ENCODE data around the gene EBF4.
A peak's percentile ranks its signal among the peaks of the same experiment; 100 is the strongest.
"Not testable (repeated sequence)": the region's sequence is repeated elsewhere in the genome, so short reads cannot be mapped to it uniquely, and the experiment has no call there.

Gene EBF4

DNA sequence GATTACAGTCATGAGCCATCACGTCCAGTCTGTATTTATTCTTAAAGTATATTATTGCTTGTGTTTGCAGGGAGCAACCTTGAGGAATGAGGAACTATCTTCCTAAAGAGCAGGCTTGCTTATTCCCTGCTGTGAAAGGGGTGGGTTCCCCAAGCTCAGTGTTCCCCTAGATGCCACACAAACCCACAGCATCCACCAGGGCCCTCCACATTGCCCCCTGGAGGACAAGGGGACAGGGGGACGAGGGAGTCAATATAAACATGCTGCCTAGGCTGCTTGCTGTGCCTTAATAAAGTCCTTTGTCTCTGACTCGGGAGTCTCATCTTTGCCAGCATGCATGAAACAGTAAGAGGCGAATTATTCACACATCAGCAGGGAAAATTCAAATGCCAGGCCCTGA, 20.6 kb upstream of the EBF4 start:
- no peak overlapping the region for H3K4me3 ChIP-seq (ENCODE audit: low read length)
- DNase-seq (ENCODE audit: low read depth, low spot score), result no peak

DNA sequence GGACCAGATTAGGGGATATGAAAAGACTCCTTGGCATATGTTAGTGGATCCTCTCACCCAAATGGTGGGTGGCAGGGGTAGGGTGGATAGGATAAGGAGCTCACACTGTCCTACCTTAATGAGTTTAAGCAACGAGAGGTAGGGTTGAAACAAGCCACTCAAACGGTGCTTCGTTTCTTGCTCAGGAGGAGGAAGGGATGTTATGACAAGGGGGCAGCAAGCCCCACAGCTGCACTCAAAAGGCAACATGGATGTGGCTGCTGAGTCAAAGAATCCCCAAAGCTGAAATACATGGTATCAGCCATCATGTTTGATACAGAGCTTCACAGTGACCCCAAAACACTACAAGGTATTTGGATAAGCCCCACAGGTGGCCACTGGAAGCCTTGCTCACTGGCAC, 20.1 kb upstream of the EBF4 start:
- DNase-seq (ENCODE audit: low read depth, low spot score), result no peak
- H3K4me3 ChIP-seq (ENCODE audit: low read length), result no peak overlapping the region

DNA sequence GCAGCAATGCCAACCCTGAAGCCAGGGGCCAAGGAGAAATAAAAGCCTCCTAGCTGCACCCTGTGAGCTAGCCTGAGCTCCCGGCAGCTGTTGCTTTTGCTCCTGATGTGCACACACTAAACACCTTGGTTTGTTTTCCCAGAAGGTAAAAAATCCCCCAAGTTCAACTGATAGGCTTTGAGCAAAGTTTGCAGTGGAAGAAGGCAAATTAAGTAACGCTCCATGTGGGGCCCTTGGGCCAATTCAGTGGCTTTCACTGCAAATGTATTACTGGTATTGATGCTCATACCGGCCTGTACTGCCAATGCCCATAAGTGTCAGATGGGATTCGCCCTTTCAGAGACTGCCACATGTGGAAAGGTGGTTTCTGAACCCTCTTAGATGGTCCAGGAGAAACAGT, 19.1 kb upstream of the EBF4 start:
- DNase-seq (ENCODE audit: low read depth, low spot score), result no peak
- no peak overlapping the region for H3K4me3 ChIP-seq (ENCODE audit: low read length)

DNA sequence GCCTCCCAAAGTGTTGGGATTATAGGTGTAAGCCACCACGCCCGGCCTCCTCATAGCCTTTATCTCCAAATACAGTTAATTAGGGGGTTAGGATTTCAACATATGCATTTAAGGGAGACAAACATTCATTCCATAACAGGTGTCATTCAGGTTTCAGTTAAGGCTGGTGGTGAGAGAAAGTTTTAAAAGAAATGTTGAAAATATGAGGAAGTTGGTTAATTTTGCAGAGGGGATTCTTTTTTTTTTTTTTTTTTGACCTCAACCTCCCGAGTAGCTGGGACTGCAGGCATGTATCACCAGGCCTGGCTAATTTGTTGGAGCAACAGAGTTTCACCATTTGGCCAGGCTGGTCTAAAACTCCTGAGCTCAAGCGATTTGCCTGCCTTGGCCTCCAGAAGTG, 12.5 kb upstream of the EBF4 start:
- H3K4me3 ChIP-seq (ENCODE audit: low read length), result no peak overlapping the region
- no peak for DNase-seq (ENCODE audit: low read depth, low spot score)

DNA sequence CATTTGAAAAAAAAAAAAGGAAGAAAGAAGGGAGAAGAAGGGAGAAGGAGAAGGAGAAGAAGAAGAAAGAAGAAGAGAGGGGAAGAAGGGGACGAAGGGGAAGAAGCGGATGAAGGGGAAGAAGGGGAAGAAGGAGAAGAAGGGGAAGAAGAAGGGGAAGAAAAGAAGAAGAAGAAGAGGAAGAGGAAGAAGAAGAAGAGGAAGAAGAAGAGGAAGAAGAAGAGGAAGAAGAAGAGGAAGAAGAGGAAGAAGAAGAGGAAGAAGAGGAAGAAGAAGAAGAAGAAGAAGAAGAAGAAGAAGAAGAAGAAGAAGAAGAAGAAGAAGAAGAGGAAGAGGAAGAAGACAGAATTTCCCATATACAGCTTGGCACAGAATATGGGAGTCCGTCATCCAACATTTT, 10.5 kb upstream of the EBF4 start:
- DNase-seq (ENCODE audit: low read depth, low spot score); H3K4me3 ChIP-seq (ENCODE audit: low read length): not testable (repeated sequence)

DNA sequence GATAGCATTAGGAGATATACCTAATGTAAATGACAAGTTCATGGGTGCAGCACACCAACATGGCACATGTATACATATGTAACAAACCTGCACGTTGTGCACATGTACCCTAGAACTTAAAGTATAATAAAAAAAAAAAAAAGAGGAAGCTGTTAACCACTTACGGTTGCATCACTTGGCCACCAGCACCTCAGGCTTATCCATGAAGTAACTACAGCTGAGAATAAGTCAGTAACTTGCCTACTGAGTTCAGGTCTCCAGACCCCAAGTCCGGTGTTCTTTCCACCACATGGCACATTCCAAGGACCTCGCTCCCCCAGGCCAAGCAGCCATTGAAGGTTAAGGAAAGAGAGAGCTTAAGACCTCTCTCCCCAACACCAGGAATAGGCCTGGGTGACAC, 7.8 kb upstream of the EBF4 start:
- H3K4me3 ChIP-seq (ENCODE audit: low read length), result not testable (repeated sequence)
- DNase-seq (ENCODE audit: low read depth, low spot score), result peak; percentile 49

DNA sequence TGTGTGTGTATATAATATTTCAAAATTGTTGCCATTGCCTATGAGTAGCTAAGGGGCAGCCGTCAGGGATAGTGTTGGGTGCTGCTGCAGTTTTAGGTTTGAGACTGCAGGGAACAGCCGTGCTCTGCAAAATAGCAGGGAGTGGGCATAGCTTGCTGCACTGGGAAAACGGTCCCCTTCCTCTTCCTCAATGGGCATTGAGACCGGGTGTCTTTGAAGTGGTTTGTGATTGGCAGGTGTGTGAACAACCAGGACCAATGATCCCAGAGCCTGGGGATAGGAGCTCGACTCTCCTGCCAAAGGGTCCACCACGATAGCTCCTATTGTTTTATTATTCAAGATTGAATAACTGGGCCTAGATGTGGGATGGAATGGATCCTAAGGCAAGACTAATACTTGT, 5.1 kb upstream of the EBF4 start:
- no peak for DNase-seq (ENCODE audit: low read depth, low spot score)
- peak overlapping the region; percentile 11; the same call in 1 of the 2 replicates for H3K4me3 ChIP-seq (ENCODE audit: low read length)

DNA sequence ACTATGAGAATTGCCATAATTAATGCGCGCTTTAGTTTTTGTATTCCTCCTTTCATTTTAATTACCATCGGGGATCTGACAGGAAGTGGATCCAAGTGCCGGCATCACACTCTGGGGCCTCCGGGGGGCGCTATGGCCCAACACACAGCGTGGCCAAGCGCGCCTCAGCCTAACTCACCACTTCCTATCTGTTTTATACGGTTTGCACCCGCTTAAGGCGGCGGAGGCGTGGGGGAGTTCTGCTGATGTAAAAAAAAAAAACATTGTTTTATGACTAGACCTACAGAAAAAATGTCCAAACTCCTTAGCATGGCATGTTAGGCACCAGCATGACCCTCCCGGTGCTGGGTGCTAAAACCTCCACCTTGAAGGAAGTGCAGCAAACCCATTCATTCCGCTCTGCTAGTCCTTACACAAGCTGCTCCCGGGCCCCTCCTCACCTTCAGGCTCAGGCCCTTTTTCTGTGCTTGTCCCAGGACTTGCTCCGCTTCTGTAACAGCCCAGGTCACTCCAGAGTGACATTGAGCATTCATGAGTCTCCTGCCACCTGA, 4.5 kb upstream of the EBF4 start:
- DNase-seq (ENCODE audit: low read depth, low spot score), result peak; percentile 83
- peak overlapping the region; percentile 23 for H3K4me3 ChIP-seq (ENCODE audit: low read length)

DNA sequence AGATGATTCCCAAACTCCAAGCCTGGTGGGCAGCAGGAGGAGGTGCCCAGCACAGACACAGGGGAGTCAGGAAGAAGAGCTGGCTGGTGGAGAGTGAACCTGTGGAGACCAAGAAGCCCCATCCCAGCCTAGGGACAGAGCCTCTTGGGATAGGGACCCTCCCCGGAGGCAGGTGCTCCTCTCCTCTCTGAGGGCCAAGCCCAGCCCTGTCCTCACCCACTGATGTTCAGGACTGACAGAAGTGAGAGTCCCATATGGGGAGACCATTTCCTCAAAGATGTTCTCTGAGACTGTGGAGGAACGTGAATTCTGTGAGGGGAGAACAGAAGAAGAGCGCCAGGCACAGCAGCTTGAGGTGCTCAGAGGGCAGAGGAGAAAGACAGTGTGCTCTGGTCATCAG, 2.4 kb upstream of the EBF4 start:
- no peak overlapping the region for H3K4me3 ChIP-seq (ENCODE audit: low read length)
- DNase-seq (ENCODE audit: low read depth, low spot score), result no peak

DNA sequence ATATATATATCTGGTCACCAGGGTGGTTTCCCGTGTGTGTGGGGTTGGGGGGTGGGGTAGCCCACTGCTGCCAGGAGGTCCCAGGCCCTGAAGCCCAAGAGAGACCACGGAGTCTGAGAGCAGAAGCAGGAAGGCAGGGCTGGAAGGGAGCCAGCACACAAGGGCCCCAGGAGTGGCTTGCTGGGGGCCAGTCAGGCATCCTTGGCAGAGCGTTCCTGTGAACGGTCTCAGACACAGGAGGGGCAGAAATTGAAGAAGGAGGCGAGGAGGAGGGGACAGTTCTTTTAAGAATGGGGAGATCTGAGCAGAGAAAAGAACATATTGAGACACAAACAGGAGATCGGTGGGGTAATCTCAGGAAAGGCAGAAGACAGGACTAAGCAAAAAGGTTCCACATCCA, 1.9 kb upstream of the EBF4 start:
- no peak for DNase-seq (ENCODE audit: low read depth, low spot score)
- H3K4me3 ChIP-seq (ENCODE audit: low read length), result no peak overlapping the region

DNA sequence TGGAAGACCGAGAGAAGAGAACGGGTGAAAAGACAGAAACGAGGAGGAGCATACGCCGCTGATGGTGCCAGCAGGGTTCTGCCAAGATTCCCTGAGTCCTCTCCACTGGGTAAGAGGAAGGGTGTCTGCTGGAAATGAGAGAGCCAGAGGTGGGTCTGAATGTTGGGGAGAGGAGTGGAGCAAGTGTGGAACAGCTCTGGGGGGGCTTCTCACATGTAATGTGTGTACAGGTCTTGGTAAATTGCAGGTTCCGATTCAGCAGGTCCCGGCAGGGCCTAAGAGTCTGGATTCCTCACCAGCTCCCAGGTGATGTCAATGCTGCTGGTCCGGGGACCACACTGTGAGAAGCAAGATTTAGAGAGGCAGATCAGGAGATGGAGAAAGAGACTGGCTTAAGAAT, 1.5 kb upstream of the EBF4 start:
- DNase-seq (ENCODE audit: low read depth, low spot score), result no peak
- H3K4me3 ChIP-seq (ENCODE audit: low read length), result no peak overlapping the region

DNA sequence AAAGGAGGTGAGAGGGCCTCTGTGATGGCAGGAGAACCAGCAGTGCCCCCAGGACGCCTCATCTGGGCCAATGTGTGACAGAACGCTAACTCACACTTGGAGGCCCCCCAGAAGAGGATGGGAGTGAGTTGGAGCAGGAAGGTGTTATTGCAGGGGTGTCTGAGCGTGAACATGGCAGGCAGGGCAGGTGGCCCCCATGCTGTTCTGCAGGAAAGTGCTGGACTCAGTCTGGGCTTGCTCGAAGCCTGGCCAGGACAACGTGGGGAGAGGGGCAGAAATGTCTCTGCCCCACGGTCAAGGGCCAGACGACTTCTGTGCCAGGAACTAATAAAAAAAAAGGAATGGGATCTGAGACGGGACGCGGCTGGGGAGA, 931 bp upstream of the EBF4 start:
- no peak for DNase-seq (ENCODE audit: low read depth, low spot score)
- no peak overlapping the region for H3K4me3 ChIP-seq (ENCODE audit: low read length)

DNA sequence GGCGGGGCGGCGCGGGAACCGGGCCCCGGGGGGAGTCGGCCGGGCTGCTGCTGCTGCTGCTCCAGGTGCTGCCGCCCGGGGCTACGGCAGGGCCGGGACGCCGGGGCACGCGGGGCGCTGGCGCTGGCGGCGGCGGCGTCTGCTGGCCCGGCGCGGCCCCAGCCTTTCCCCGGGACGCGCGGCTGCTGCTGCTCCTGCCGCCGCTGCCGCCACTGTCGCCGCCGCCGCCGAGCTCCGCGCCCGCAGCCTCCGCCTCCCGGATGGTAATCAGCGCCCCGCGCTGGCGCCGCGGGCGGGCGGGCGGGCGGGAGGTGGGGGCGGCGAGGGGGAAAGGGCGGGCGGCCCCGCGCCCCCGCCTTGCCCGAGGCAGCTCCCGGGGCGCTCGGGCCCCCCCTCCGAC, 306 bp downstream of the EBF4 start:
- no peak overlapping the region; the same call in 1 of the 2 replicates for H3K4me3 ChIP-seq (ENCODE audit: low read length)
- no peak for DNase-seq (ENCODE audit: low read depth, low spot score)

DNA sequence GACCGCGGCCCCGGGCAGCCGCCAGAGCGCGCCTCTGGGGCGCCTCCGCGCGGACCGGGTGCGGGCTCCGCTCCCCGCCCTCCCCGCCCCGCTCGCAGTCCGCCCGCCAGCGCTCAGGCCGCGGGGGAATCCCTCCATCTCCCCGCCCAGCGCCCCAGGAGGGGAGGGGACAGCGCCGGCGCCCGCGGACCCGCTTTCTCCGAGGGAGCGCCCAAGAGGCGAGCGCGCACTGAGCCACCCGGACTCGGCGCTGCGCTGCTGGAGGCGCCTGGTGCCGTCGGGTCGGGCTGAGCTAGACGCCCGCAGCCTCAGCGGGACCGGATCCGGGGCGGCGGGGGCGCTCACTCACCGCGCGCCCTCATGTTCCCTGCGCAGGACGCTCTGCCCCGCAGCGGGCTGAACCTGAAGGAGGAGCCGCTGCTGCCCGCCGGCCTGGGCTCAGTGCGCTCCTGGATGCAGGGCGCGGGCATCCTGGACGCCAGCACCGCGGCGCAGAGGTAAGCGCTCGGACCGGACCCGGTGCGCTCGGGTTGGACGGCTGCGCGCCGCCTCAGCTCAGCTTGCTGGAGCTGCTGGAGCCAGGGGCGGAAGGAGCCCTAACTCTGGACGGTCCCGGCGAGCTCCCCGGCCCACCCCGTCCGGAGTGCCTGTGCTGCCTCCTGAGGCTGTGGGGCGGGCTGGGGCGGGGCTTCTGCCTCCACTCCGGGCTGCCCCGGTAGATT, 867 bp downstream of the EBF4 start:
- peak overlapping the region; percentile 25; the same call in 1 of the 2 replicates for H3K4me3 ChIP-seq (ENCODE audit: low read length)
- DNase-seq (ENCODE audit: low read depth, low spot score), result no peak

DNA sequence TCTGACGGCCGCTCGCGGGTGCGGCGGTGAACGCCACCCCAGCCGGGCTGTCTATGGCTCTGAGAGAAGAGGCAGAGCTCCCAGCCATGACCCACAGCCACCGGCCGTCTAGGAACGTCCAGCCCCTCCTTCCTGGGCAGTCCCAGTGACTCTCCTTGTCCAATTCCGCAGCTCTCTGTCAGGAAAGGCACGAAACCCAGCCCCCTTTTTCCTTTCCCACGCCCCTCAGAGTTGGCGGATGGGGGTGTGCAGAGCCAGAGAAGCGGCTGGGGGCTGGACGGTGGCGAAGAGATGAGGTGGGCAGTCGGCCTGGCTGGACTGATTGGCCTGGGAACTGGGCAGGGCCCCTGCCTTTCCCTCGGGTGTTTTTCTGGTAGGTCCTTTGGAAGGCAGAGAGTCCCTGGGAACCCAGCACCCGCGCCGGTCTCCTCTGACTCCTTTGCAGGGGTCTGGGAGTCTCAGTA, 1.5 kb downstream of the EBF4 start:
- no peak overlapping the region for H3K4me3 ChIP-seq (ENCODE audit: low read length)
- DNase-seq (ENCODE audit: low read depth, low spot score), result no peak

DNA sequence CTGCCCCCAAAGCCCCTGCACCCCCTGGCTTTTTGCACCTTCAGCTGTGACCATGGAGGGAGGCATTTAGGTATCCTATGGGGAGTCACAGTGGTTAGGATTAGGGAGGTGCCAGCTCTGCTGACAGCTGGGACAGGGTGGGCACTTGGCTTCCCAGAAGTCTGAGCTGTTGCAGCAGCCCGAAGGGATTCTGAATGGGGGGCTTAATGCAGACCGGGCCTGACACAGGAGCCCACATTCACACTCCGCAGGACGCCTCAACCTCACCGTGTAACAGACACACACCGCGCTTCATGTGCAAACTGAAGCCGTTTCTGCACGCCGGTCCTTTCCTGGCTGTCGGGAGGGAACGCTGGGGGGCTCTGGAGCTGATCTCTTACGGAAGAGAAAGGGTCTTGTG, 1.9 kb downstream of the EBF4 start:
- H3K4me3 ChIP-seq (ENCODE audit: low read length), result no peak overlapping the region
- no peak for DNase-seq (ENCODE audit: low read depth, low spot score)

DNA sequence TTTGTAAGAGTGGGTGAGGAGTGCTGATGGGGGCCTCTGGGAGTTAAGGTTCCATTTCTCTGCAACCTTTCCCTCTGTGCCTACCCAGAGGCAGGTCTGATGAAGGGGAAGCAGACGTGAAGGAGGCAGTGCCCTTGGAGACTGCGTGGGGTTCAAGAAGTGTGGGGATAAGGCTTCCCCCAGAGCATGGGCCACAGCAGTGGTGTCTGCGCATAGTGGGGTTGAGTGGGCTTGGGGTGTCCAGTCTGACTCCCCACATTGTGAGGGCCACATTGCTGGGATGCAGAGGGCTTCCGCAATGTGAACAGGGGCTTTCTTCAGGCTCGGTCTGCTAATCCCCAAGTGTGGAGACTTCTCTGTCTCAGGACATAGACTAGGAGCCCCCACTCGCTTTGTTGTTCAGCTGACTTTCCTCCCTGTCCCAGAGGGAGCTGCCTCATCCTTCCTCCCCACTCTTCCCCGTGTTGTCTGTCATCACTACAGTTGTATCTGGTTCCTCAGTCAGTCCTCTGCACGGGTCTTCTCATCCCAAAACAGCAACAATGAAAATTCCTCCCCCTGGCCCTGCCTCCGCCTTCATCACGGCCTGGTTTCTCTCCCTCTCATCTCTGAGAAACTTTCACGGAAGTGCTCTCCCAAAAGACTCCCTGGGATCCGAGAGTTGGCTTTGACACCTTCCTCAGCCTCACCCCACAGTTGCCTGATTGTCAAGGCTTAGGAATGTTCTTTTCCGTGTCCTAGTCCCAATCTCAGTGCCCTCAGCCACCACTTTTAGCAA, 2.8 kb downstream of the EBF4 start:
- no peak overlapping the region for H3K4me3 ChIP-seq (ENCODE audit: low read length)
- DNase-seq (ENCODE audit: low read depth, low spot score), result no peak

DNA sequence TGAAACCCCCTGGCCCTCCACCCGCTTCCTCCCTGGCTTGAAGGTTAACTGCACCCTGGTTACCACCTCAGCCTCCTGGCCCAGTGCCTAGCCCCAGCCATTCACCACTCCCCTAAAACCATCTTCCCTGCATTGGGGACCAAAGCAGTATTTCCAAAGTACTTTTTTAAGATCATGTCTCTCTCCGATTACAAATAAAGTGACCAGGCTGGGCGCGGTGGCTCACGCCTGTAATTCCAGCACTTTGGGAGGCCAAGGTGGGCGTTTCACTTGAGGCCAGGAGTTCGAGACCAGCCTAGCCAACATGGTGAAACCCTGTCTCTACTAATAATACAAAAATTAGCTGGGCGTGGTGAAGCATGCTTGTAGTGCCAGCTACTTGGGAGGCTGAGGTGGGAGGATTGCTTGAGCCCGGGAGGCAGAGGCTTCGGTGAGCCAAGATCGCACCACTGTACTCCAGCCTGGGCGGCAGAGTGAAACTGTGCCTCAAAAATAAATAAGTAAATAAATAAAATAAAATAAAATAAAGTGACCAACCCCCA, 3.5 kb downstream of the EBF4 start:
- not testable (repeated sequence) for DNase-seq (ENCODE audit: low read depth, low spot score); H3K4me3 ChIP-seq (ENCODE audit: low read length)

DNA sequence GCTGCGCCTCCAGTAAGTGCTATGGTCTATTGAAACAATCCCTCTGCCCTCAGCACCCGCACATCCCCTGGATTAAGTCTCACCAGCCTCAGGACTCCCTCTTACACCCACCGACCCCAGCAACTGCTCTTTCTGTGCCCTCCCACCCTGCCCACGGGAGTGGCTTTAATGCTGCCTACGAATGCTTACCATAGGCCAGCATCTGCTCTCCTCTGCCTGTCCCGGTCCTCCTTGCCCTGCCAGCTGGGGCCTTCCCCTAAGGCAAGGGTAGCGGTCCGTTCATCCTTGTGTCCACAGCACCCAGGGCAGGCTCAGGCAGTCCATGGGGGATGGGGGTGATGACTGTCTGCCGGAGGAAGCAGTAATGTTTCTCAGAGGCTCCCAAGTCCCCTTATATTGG, 4.1 kb downstream of the EBF4 start:
- no peak for DNase-seq (ENCODE audit: low read depth, low spot score)
- H3K4me3 ChIP-seq (ENCODE audit: low read length), result no peak overlapping the region

DNA sequence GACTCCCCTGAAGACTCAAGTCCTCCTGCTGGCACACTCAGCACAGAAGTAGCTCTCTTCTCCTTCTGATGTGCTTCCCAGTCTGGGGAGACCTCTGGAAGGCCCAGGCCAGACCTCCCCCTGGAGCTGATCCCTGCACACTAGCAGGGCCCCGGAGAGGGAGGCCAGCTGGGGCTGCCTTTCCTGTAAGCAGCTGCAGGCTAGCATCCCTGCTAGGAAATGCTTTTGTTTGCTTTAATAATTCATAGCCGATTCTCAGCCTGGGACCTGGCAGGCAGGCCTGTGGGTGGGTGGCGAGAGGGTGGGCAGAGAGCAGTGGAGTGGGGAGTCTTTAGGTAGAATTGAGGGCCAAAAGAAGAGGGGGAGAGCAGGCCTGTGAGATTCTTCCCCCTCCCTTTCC, 5.2 kb downstream of the EBF4 start:
- H3K4me3 ChIP-seq (ENCODE audit: low read length), result no peak overlapping the region
- DNase-seq (ENCODE audit: low read depth, low spot score), result no peak

Data from Jurkat, Clone E6-1 (cell line).